HCT116 (cell line): ENCODE measurements around the gene GNRH2. TPM values are rescaled to one million over a fixed set of nuclear protein-coding genes. Genes with fewer than 3 reads are reported as not detected.

Source experiments
- ATAC-seq: fragments of 200-7000 bp; cut with Tn5 transposase; 2 replicates; pipeline ENCODE4 v1.9.1; 2020; ENCODE audit warnings: mild to moderate bottlenecking, moderate library complexity
- BruUV-seq: library from RNA; stranded (reverse); fragments of 400-500 nt; replicated peaks from 2 replicates; lab custom pipeline; 2021; lab: Mats Ljungman, UMichigan
- CTCF ChIA-PET: fragments of 300-600 bp; sonication (Branson Sonifier 250); formaldehyde crosslinking; loops from one replicate; lab custom pipeline; 2021; ENCODE audit warnings: antibody characterized with exemption; lab: Charles Lee
- POLR2A ChIA-PET: fragments of 300-600, 350-600 bp; sonication (Branson Sonifier 250); formaldehyde crosslinking; loops from one replicate; lab custom pipeline; 2021; ENCODE audit warnings: antibody characterized with exemption; lab: Charles Lee
- RAD21 ChIA-PET, 2 experiments: fragments of 300-600 bp; sonication (Branson Sonifier 250); formaldehyde crosslinking; loops; one replicate each; lab custom pipeline; 2023; ENCODE audit warnings: low total read pairs in 2 of 2; ENCODE audit not compliant: uncharacterized antibody in 2 of 2, unreplicated experiment in 2 of 2, low non-redundant PET in 1 of 2; lab: Charles Lee
- DNase-seq: peaks from one replicate; pipeline ENCODE4 v3.0.0-alpha.2; 2010; ENCODE audit warnings: low read depth, low spot score
- H2AFZ ChIP-seq: fragments of 200-600 bp; shearing (Covaris generic), sonication (generic); 2 replicates; pipeline ENCODE4 v1.6.1; 2017; ENCODE audit warnings: low read depth, mixed run types, mixed read lengths, antibody characterized with exemption, low read length; ENCODE audit not compliant: poor library complexity, severe bottlenecking
- H3K27ac ChIP-seq: 2 replicates; pipeline ENCODE4 v1.5.1; 2012; ENCODE audit warnings: low read depth, low read length
- H3K27me3 ChIP-seq: fragments of 200-600 bp; sonication (generic); 2 replicates; pipeline ENCODE4 v1.6.1; 2016; ENCODE audit warnings: mixed run types, low read length, mixed read lengths; ENCODE audit not compliant: insufficient read depth
- H3K36me3 ChIP-seq, 2 experiments: fragments of 200-500 bp in 1 of 2; fragments of 200-600 bp in 1 of 2; sonication (Bioruptor generic) in 1 of 2; sonication (generic) in 1 of 2; 2 replicates each; pipeline versions ENCODE4 v1.5.1 to v1.6.1; 2014 to 2016; ENCODE audit warnings: low read length in 2 of 2, inconsistent platforms in 1 of 2, mixed read lengths in 1 of 2, mixed run types in 1 of 2; ENCODE audit not compliant: insufficient read depth in 2 of 2, control insufficient read depth in 1 of 2
- H3K4me1 ChIP-seq, 2 experiments: fragments of 200-600 bp in 1 of 2; sonication (generic) in 1 of 2; 2 replicates each; pipeline versions ENCODE4 v1.5.1 to v1.6.1; 2012 to 2017; ENCODE audit warnings: low read length in 2 of 2, inconsistent platforms in 1 of 2, mild to moderate bottlenecking in 1 of 2, mixed read lengths in 1 of 2, mixed run types in 1 of 2, moderate library complexity in 1 of 2; ENCODE audit not compliant: insufficient read depth in 2 of 2, control insufficient read depth in 1 of 2
- H3K4me2 ChIP-seq: fragments of 200-600 bp; sonication (generic); 2 replicates; pipeline ENCODE4 v1.6.1; 2017; ENCODE audit warnings: mixed run types, low read length, mixed read lengths
- H3K4me3 ChIP-seq, 2 experiments: fragments of 200-600 bp in 1 of 2; sonication (generic) in 1 of 2; replicated peaks in 1 of 2; 2 replicates each; pipeline ENCODE4 v1.5.1; 2011 to 2016; ENCODE audit warnings: low read length in 2 of 2, control low read depth in 1 of 2, low read depth in 1 of 2, mild to moderate bottlenecking in 1 of 2, mixed read lengths in 1 of 2, mixed run types in 1 of 2
- H3K79me2 ChIP-seq: fragments of 200-600 bp; sonication (generic); 2 replicates; pipeline ENCODE4 v1.6.1; 2017; ENCODE audit warnings: mild to moderate bottlenecking, mixed run types, low read length, moderate library complexity, mixed read lengths; ENCODE audit not compliant: insufficient read depth
- H3K9ac ChIP-seq: fragments of 200-600 bp; sonication (generic); 2 replicates; pipeline ENCODE4 v1.6.1; 2016; ENCODE audit warnings: low read length, mixed read lengths
- H3K9me2 ChIP-seq: fragments of 200-600 bp; sonication (generic), shearing (Covaris generic); 2 replicates; pipeline ENCODE4 v1.6.1; 2017; ENCODE audit warnings: mixed run types, mild to moderate bottlenecking, moderate library complexity; ENCODE audit not compliant: insufficient read depth
- H3K9me3 ChIP-seq, 2 experiments: fragments of 200-500 bp in 1 of 2; fragments of 200-600 bp in 1 of 2; sonication (Bioruptor generic) in 1 of 2; sonication (generic) in 1 of 2; 2 replicates each; pipeline ENCODE4 v1.6.1; 2014 to 2017; ENCODE audit warnings: low read length in 2 of 2, mixed read lengths in 2 of 2, inconsistent platforms in 1 of 2, low read depth in 1 of 2, mild to moderate bottlenecking in 1 of 2, mixed run types in 1 of 2, moderate library complexity in 1 of 2; ENCODE audit not compliant: control insufficient read depth in 1 of 2, insufficient read depth in 1 of 2
- H4K20me1 ChIP-seq: fragments of 200-600 bp; sonication (generic), shearing (Covaris generic); 2 replicates; pipeline ENCODE4 v1.6.1; 2017; ENCODE audit warnings: mixed run types, mild to moderate bottlenecking, moderate library complexity; ENCODE audit not compliant: insufficient read depth
- ELF1 ChIP-seq: IDR thresholded peaks from 2 replicates; pipeline ENCODE4 v1.6.1; 2012; ENCODE audit warnings: low read depth, borderline replicate concordance
- JUND ChIP-seq: IDR thresholded peaks from 2 replicates; pipeline ENCODE4 v1.6.1; 2012
- POLR2AphosphoS5 ChIP-seq: IDR thresholded peaks from 2 replicates; pipeline ENCODE4 v1.6.1; 2011; ENCODE audit warnings: mild to moderate bottlenecking, low read depth, low read length, moderate library complexity
- SIN3A ChIP-seq: IDR thresholded peaks from 2 replicates; pipeline ENCODE4 v1.6.1; 2012; ENCODE audit warnings: low read depth
- SP1 ChIP-seq: IDR thresholded peaks from 2 replicates; pipeline ENCODE4 v1.6.1; 2012; ENCODE audit warnings: low read depth
- YY1 ChIP-seq: IDR thresholded peaks from 2 replicates; pipeline ENCODE4 v1.6.1; 2011; ENCODE audit warnings: low read length, low read depth, moderate library complexity, mild to moderate bottlenecking; ENCODE audit not compliant: insufficient replicate concordance; ENCODE audit errors: extremely low read depth
- intact Hi-C: fragments of 100-400 bp; cut with micrococcal nuclease; formaldehyde crosslinking; loops from 2 replicates; pipeline ENCODE4 v1.10.0; 2022
- total RNA-seq: library from RNA; stranded (reverse); gene quantifications from one replicate; pipeline ENCODE4 v1.2.1, GENCODE V29; 2021; ENCODE audit not compliant: unreplicated experiment

GNRH2 gene
- total RNA-seq, 1 experiment from 2014 or later, result 0.32 TPM

DNA sequence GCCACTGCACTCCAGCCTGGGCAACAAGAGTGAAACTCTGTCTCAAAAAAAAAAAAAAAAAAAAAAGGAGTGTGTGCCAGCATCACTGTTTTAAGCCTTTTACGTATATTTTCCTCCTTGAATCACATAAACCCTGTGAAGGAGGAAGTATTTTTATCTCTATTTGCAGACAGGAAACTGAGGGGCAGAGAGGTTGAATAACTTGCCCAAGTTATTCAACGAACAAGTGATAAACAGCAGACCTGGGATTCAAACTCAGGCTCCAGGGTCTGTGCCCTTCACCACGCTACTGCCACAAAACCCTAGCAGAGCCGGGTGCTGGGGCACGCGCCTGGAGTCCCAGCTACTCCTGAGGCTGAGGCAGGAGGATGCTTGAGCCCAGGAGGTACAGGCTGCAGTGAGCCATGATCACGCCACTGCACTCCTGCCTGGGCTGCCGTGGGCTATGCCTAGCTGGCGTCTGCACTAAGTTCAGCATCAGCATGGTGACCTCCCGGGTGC lies 50.5 kb downstream of the GNRH2 start:
- POLR2A ChIA-PET, result no interaction called here

GRCh38 chr20:3094848-3095629 lies 51.6 kb downstream of the GNRH2 start:
- no TSS peak for BruUV-seq
- TF ChIP-seq YY1, result no peak
- TF ChIP-seq ELF1, result no peak
- H4K20me1 ChIP-seq, result no peaks in the 10 kb centered on the region
- intact Hi-C loops, result no loop called here
- ChIA-PET POLR2A (no interaction called here), RAD21 (no interaction called here), CTCF (no interaction called here)
- no peaks in the 10 kb centered on the region for H3K79me2 ChIP-seq
- no peak overlapping the region for H3K4me2 ChIP-seq
- no peak overlapping the region for H3K4me3 ChIP-seq
- no peaks in the 10 kb centered on the region for H3K9me3 ChIP-seq
- no peak overlapping the region for H3K27ac ChIP-seq
- no peaks in the 10 kb centered on the region for H3K27me3 ChIP-seq
- no peaks in the 10 kb centered on the region for H3K9me2 ChIP-seq
- no peak overlapping the region for H3K9ac ChIP-seq
- H3K36me3 ChIP-seq, result no peaks in the 10 kb centered on the region
- no peak for ATAC-seq
- no peak for DNase-seq
- H3K4me1 ChIP-seq, result no peaks in the 10 kb centered on the region
- H2AFZ ChIP-seq, result no peak overlapping the region

More for the DNA sequence above, 50.5 kb downstream of the GNRH2 start:
- no peak overlapping the region for H3K4me2 ChIP-seq
- ChIA-PET RAD21 (no interaction called here), CTCF (no interaction called here)
- no peak overlapping the region for H3K27ac ChIP-seq
- DNase-seq (no peak), ATAC-seq (no peak)
- TF ChIP-seq SIN3A (no peak), SP1 (no peak), JUND (no peak), POLR2AphosphoS5 (no peak), ELF1 (no peak), YY1 (no peak)
- no peak overlapping the region for H3K9ac ChIP-seq
- no peak overlapping the region for H3K4me3 ChIP-seq
- H3K79me2 ChIP-seq, result no peaks in the 10 kb centered on the region
- no TSS peak for BruUV-seq
- H3K4me1 ChIP-seq, result no peaks in the 10 kb centered on the region
- no peaks in the 10 kb centered on the region for H3K27me3 ChIP-seq
- no peaks in the 10 kb centered on the region for H4K20me1 ChIP-seq
- intact Hi-C loops, result no loop called here
- no peaks in the 10 kb centered on the region for H3K9me3 ChIP-seq
- H2AFZ ChIP-seq, result no peak overlapping the region
- no peaks in the 10 kb centered on the region for H3K36me3 ChIP-seq
- no peaks in the 10 kb centered on the region for H3K9me2 ChIP-seq

Other genes starting within 250 kb of the GNRH2 start
- 0.17 TPM for gene CPXM1, start 243.0 kb upstream of the GNRH2 start, total RNA-seq
- not detected for gene C20orf141, start 228.6 kb upstream of the GNRH2 start, total RNA-seq
- not detected for gene TMEM239, start 227.3 kb upstream of the GNRH2 start, total RNA-seq
- gene PCED1A, start 203.0 kb upstream of the GNRH2 start, total RNA-seq, result 31.8 TPM
- gene VPS16, start 202.9 kb upstream of the GNRH2 start, total RNA-seq, result 38.1 TPM
- gene PTPRA, start 170.1 kb upstream of the GNRH2 start, total RNA-seq, result 44.6 TPM
- gene MRPS26, start 2.4 kb downstream of the GNRH2 start, total RNA-seq, result 84.3 TPM
- gene OXT, start 28.0 kb downstream of the GNRH2 start, total RNA-seq, result not detected
- not detected for gene AVP, start 41.1 kb downstream of the GNRH2 start, total RNA-seq
- 13.5 TPM for gene FASTKD5, start 116.2 kb downstream of the GNRH2 start, total RNA-seq
- 7.4 TPM for gene UBOX5, start 116.2 kb downstream of the GNRH2 start, total RNA-seq
- gene LZTS3, start 129.9 kb downstream of the GNRH2 start, total RNA-seq, result 5.2 TPM
- 45.8 TPM for gene DDRGK1, start 161.1 kb downstream of the GNRH2 start, total RNA-seq
- gene ITPA, start 165.9 kb downstream of the GNRH2 start, total RNA-seq, result 77.3 TPM
- gene SLC4A11, start 195.6 kb downstream of the GNRH2 start, total RNA-seq, result 22.7 TPM